GM19238 (cell line): Measurements from ENCODE around the gene CHRNA7.

Experiments used
- DNase-seq: peaks from one replicate; pipeline ENCODE4 v3.0.0; 2011; ENCODE audit warnings: low spot score; ENCODE audit not compliant: insufficient read length

CHRNA7 gene

DNA sequence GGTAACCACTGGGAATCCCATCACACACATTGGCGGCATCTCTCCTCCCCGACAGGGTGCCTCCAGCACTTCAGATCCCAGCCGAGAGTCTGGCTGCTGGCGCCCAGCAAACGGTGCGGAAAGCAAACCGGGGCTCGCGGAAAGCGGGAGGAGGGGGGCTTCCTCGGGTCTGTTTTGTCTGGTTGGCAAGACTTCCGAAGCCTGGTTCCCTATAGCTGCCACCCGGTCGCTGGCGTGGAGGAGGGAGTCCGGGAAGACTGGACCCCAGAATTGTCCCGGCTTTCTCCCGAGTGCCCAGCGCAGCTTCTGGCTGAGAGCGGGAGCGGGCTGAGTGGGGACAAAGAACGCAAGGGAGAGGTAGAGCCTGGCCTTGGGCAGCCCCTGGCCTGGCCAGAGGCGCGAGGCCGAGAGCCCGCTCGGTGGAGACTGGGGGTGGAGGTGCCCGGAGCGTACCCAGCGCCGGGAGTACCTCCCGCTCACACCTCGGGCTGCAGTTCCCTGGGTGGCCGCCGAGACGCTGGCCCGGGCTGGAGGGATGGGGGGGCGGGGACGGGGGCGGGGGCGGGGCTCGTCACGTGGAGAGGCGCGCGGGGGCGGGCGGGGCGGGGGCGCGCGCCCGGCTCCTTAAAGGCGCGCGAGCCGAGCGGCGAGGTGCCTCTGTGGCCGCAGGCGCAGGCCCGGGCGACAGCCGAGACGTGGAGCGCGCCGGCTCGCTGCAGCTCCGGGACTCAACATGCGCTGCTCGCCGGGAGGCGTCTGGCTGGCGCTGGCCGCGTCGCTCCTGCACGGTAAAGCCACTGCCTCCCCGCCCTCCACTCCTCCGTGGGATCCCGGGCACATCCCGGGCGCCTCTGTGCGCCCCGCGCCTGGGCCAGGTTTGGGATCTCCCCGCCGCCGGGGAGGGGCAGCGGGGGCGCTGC lies at the start of gene CHRNA7:
CHRNA7 (plus strand) TSS at position 654 of the 920 bp plus-strand sequence; CDS start at position 734, 80 bp downstream.
- peak; percentile 21 for DNase-seq

DNA sequence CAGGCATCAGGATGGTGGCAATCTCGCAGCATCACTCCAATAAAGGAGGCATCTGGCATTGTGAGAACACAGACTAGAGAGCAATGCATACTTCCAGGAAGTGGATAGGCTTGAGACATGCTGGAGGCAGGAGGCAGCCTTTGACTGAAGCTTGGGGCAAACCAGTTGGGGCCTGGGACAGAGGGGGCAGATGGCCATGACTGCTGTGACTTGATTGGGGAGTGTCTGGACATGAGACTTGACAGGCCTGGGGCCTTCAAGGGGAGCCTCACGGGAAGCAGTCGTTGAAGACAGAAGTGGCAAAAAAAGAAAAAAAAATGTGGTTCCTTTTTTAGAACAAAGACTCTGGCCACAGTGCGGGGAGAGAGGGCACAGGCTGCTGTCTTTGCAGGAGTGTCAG lies 44.7 kb upstream of the CHRNA7 start:
- DNase-seq, result no peak

DNA sequence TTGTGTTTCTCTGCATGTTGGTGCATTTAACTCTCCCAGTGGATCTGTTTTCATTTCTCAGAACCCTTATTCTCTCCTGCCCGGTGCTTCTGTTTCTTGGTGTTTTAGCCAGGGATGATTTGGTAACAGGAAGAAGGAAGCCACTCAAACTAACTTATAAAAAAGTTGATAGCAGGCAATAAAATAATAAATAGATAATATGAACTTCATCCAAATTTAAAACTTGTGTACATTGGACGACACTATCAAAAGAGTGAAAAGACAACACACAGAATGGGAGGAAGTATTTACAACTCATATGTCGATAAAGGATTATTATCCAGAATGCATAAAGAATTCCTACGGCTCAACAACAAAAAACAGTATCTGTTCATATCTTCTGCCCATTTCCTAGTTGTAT lies 37.3 kb upstream of the CHRNA7 start:
- no peak for DNase-seq

DNA sequence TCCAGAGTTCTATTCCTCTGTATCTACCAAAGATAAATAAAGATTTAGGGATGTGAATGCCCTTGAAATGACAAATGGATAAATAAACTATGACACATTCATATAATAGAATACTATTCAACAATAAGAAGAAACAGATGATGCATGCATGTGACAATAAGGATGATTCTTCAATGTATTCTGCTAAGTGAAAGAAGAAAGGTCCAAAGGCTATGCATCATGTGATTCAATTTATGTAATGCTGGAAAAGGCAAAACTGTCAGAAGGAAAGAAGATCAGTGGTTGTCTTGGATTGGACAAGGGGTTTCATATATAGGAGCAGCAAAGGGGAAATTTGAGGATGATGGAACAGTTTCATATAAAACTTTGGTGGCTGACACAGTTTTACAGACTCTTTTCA lies 32.6 kb upstream of the CHRNA7 start:
- DNase-seq, result no peak

DNA sequence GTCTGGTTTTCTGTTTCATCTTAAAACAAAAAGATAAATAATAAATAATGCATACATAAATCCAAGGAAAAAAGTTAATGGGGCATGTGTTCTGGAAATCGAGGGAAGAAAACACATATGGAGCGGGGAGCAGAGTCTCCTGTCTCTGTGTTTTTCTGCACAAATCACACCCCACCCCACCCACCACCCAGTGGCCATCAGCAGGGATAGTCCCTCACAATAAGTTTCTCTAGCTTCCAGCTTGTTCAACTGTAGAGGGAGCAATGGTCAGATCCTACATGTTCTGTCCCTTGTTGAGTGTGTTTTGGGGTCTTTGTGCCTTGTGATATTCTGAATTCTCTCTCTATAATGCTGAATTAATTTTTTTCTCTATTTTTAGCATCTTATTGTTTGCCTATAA lies 26.8 kb upstream of the CHRNA7 start:
- DNase-seq, result no peak

DNA sequence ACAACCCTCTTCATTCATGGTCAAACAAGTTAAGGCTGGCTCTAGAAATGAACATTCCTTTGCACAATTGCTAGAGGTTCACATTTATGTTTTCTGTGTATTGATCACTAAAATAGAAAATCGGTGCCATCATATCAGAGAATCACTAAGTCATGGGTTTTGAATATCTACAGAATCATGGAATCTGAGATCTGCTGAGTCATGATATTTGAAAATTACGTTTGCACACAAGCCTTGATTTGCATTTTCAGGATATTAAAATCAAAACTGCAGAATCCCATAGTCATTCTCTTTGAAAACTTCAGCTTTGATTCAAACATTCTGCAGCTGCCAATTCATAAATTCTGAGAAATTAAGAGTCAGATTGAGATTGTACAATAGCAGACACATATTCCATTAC lies 26.1 kb upstream of the CHRNA7 start:
- DNase-seq, result no peak

DNA sequence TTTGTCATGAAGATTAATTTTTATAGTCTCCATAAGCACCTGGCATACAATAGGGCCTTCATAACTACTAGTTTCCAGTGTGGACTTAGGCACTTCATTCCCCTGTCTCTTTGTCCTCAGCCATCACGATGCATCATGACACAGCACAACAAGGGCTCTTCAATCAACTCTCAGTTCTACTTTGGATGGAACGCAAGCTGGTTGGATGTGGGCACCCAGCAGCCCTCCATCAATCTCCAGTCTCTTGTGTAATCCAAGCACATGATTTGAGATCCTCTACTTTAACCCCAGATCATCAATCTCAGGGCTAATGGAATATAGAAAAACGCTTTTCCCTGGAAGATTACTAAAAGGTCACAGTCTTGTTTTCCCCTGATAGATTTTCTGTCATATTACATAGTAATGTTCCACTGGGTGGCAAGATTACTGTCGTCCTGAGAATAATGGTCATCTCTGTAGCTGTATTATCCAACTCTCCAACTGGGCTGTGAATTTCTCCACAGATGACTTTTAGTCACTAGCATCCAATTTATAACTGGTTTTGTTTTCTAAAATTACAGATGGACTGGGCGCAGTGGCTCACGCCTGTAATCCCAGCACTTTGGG lies 22.9 kb upstream of the CHRNA7 start:
- no peak for DNase-seq

DNA sequence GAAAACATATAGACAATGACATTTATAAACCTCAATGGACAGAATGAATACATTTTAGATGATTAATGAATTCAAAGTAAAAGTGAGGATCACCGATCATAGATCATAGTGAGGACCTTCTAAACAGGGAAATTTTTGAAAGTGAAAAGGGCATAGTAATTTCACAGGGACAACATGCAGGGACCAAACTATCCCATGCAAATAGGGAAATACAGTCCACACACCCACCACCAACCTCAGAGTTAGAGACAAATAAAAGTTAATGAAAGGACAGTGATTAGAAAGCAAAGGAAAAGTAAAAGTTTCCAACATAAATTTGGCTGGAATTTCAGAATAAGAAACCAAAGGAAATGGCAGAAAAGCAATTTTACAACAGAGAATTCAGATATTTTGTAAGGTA lies 15.4 kb upstream of the CHRNA7 start:
- DNase-seq, result no peak

DNA sequence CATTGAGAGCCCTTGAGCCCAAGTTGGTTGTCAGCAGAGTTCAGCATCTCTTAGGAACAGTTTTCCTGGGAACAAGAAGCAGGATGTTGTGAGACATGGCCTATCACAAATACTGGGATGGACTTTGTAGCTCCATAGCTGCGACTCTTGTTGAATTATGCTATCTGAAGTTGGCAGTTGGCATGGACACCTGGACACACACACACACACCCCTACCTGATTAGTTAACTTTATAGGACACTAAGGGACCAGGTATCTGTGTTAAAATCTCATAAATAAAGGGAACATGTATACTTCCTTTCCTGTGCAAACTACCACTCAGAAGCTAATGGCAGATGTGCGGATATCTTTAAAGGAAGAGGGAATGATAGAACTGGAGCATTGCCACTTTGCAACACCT lies 10.2 kb upstream of the CHRNA7 start:
- DNase-seq, result no peak

DNA sequence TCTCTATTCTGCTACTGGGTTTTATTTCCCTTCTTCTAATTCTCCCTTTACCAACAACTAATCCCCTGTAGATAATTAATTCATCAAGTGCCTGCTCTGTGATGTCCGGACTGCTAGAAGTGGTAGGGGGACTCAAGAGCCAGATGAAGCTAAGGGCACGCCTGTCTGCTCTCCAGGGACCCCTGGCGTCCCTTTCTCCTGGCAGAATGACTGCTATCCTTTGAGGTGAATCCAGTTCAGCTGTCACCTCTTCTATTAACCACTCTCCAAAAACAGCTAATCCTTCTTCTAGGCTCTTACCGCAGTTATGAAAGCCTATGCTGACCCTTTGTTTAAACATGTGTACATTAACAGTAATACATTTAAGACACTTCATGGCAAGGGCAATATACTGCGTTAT lies 1.4 kb upstream of the CHRNA7 start:
- no peak for DNase-seq

DNA sequence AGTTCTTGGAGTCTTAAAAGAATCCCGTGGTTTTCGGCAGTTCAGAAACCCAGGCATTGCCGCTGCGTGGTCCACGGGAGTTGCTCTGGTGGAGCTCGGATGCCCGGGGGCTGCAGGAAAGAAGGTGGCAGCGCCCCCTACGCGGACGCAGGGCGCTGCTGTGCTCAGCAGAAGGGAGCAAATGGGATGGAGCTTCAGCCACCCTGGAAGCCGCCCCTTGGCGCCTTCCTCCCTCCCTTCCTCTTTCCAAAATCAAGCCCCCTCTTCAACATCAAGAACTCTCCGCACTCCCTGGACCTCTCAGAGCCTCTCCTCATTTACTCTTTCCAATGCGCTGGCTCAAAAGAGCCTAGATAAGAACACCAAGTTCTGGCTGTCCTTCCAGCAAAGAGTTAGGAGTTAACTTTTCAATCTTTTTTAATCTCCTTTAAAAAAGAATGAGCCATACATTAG lies 880 bp upstream of the CHRNA7 start:
- no peak for DNase-seq

DNA sequence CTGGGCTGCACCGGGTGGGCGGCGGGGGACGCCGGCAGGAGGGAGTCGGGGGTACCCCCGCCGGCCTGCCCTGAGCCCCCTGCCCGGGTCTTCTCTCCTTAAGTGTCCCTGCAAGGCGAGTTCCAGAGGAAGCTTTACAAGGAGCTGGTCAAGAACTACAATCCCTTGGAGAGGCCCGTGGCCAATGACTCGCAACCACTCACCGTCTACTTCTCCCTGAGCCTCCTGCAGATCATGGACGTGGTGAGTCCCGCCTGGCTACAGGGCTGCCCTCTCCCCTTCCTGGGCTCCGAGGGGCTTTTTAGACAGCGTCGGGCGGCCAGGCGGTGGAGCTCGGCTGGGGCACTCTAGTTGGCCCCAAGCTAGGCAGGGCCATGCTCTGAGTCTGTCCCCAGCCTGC lies 480 bp downstream of the CHRNA7 start:
- no peak for DNase-seq

DNA sequence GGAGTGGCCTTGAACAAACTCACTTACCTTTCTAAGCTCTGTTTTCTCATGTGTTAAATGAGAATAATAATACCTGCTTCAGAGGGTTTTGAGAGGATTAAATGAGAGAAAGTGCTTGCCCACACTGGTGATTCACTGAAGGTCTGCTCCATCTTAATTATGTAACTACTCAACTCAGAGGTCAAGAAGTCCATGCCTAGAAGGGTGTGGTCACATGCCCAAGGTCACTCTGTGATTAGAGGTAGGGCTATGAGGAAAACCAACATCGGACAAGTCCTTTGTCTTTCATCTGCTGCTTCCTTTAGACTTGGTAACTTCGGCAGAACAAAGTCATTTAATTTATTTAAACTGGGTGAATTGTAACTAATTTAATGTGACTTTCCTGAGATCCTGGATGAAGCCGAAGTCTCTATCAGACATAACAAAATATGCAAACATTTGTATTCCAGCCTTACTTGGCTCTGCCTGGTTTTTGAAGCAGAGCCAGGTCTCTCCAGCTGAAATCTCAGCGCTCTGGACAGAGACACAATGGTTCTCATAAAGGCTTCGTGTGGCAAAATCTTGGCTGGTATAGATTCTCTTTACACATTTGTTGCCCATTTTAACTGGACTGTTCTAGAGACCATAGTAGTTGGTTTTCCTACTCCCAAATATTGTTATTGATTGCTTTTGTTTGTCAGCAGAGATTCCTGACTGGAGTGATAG lies 3.0 kb downstream of the CHRNA7 start:
- no peak for DNase-seq

DNA sequence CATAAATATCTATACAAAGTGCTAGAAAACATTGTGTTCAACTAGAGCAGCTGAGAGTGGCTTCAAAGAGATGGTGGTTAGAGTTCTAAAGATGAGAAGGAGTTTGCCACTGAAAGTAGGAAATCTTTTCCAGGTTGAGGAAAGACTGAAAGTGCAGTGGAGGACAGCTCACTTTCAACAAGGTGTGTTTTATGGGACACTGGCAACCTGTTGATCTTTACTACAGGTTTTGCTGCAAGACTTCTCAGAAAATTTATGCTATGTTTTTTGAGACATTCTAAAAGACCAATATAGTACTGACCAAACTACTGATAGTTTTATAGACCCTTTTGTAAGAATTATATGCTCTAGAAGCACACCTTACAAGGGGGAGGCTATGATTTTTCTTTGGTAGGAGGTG lies 3.8 kb downstream of the CHRNA7 start:
- DNase-seq, result no peak

DNA sequence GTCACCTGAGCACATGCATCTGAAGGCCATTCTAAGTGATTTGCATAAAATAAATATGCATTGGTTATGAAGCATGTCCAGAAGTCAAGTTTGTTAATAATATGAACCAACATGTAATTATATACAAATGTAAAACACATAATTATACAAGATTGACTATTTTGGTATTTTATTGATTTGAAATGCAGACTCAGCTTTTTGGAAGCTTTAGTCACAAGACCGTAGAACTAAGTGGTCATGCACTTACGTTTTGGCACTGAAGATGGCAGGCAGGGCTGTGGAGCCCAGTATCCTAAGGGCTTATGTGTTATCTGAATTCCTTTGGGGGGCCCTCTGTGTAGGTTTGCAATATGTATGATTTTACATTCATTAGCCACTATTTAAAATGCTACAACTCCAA lies 5.0 kb downstream of the CHRNA7 start:
- DNase-seq, result no peak

DNA sequence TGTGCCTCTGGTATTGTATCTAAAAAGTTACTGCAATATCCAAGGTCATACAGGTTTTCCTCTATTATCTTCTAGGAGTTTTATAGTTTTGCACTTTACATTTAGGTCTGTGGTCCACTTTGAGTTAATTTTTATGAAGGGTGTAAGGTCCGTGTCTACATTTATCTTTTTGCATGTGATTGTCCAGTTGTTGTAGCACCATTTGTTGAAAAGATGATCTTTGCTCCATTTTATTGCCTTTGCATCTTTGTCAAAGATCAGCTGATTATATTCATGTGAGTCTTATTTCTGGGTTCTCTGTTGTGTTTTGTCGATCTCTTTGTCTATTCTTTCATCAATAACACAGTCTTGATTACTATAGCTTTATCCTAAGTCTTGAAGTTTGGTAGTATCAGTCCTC lies 6.7 kb downstream of the CHRNA7 start:
- DNase-seq, result no peak

DNA sequence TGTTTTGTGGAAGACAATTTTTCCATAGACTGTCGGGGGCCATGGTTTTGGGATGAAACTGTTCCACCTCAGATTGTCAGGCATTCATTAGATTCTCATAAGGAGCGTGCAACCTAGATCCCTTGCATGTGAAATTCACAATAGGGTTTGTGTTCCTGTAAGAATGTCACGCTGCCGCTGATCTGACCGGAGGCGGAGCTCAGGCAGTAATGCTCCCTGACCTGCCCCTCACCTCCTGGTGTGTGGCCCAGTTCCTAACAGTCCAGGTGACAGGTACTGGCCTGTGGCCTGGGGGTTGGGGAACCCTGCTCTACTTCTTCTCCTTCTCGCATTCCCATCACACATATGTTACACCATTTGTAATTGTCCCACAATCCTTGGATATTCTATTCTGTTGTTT lies 11.0 kb downstream of the CHRNA7 start:
- DNase-seq, result no peak

DNA sequence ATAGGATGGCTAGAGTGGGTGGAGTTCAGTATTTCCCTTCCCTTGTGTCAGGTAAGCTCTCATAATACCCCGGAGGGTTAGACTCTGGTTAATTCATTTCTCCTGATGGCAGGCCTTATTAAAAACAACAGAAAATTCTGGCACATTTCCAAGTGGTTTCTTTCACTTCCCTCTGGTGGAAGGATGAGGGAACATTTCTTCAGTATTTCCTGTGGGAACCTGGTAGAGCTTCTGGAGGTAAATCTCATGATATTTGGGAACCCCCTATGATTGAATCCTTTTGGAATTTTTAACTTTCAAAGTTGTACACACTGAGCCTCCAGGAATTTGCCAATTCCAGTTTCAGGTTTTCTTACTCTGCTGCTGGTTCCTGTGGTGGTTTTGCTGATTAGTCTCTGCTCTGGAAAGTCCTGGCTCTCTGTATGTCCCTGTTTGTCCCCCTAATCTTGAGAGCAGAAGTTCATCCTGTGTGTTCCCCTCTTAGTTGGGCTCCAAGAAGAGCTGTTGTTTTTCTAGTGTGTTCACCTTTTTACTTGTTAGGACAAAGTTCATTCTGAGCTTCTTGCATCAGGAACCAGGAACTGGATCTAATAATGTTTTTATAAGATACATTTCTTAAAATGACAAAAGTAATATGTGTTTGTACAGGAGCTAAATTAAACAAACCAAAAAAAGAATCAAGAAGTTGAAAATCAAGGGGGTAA lies 12.1 kb downstream of the CHRNA7 start:
- no peak for DNase-seq

DNA sequence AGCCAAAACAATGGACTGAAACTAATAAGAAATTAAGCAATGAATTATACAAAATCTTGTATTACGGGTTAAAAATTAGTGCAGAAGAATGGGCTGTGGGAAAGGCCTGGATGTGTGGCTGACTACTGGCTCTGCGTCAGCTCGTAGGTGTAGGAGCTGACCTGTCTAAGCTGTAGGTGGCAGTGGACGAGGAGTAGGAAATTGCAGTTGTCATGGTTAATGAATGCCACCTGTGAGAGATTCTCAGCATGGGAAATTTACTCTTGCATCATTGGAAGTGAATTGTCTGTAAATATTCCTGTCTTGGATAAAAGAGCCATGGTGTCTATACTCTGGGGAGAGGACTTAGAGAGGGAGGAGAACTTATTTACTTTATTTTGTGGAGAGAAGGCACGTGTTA lies 23.4 kb downstream of the CHRNA7 start:
- no peak for DNase-seq

DNA sequence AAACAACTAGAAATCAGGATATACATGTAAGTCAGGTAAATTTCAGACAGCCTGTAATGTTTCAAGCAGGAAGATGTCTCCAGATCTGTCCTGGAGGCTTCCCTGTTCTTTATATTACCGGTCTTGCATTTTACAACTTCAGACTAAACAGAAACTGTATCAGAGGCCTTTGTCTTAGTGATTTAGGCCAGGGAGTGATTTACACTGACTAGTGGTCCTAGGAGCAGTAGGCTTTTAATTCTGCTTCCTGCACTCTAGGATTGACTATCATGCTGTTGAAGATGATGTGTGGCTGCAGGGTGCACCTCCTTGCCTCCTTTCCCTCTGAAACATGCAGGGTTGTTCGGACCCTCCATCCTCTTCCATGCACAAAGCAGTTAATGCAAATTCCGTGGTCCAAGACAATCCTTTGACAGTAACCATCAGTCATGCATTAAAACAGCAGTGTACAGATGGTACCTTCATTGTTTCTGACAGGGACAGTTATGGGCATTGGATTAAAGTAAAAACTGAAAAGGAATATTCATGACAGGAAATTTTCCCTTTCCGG lies 27.6 kb downstream of the CHRNA7 start:
- DNase-seq, result no peak

DNA sequence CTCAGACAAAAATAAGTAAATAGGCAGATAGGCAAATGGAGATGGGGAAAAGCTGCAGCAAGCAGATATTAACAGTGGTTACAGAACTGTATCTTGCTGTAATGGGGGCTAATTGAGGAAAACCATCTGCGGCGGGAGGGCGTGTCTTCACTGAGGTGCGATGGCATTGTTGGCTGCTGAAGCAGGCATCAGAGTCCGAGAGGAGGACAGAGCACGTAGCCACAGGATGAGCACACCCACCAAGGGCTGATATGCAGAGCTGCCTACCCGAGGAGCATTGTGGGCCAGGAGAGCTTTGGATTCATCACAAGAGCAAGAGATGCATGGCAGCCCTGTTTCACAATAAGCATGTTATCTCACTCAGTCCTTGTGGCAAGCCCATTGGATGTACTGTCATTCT lies 30.4 kb downstream of the CHRNA7 start:
- no peak for DNase-seq
